Measurements from ENCODE around the gene SYNGR4.
"Not testable (repeated sequence)": the region's sequence is repeated elsewhere in the genome, so short reads cannot be mapped to it uniquely, and the experiment has no call there.

SYNGR4 gene

DNA sequence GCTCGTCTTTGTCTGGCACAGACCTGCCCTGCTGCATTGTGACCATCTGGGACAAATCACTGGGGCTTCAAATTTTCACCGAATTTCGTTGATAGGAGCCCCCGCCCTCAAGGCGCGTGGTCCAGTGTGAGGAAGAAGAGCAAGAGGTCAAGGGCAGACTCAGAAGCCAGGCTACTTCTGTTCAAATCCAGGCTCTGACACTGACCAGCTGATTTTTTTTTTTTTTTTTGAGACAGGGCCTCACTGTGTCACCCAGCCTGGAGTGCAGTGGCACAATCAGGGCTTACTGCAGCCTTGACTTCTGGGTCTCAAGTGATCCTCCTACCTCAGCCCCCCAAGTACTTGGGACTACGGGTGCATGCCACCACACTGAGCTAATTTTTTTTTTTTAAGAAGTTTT lies 7.2 kb downstream of the SYNGR4 start:
- DNase-seq, result no peak

GRCh38 chr19:48371771-48372170 lies 7.6 kb downstream of the SYNGR4 start:
- DNase-seq, result not testable (repeated sequence)

GRCh38 chr19:48372904-48373303 lies 8.7 kb downstream of the SYNGR4 start:
- DNase-seq, result peak in 4 of 51 donors; percentile 14 to 49 (median 30)

- no peak for DNase-seq
These were observed 9.4 kb downstream of the SYNGR4 start for GRCh38 chr19:48373567-48373966.

DNA sequence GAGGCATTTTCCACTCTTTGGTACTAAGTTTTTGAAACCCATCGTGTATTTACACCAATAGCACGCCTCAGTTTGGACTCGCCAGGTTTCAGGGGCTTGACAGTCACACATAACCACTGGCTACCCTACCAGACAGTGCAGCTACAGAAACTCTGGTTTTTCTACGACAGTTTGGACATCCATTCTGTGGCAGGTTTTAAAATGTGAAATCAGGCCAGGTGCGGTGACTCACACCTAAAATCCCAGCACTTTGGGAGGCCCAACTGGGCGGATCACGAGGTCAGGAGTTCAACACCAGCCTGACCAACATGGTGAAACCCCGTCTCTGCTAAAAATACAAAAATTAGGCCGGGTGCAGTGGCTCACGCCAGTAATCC lies 14.0 kb downstream of the SYNGR4 start:
- DNase-seq, result no peak

DNA sequence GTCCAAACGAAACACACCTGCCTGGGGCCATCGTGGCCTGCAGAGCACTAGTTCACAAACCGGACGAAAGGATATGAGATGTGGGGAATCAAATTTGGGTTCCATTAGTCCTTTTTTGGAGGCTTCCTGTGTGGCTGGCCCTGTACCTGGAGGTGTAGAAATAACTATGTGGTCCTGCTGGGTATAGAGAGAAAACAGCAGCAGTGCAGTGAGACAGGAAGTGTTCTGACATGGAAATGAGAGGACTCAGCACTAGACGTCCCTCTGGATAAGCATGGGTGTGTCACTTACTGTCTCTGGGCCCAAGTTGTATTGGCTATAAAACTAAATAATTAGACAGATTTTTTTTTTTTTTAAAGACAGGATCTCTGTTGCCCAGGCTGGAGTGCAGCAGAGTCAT lies 14.9 kb downstream of the SYNGR4 start:
- DNase-seq, result no peak

- no peak for DNase-seq
These were observed 17.2 kb downstream of the SYNGR4 start for GRCh38 chr19:48381178-48381950.

GRCh38 chr19:48382286-48382685 lies 18.1 kb downstream of the SYNGR4 start:
- no peak for DNase-seq

DNA sequence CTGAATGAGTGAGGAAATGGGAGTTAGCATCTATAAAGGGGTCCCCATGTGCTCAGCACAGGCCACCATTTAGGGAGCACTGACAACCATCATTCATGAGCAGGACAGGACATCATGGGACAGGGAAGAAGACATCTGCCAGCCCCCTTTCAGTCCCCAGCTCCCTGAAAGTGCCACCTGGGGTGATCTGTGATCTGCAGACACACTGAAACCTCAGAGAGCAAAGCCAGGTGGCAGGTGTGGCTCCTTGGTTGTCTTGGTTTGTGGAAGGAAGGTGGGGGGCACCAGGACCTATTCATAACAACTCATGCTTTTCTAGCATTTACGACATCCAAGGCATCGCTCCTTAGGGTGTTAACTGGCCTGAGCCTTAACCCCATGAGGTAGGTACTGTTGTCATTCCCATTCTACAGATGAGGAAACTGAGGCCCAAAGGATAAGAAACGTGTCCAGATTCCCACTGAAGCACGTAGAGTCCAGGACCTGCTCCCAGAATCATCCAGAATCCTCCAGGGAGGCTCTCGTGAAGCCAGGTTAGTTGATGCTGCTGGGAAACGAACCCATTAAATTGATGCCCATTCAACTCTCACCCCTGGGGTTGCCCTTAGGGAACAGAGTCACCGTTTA lies 21.4 kb downstream of the SYNGR4 start:
- no peak for DNase-seq

GRCh38 chr19:48386981-48387380 lies 22.8 kb downstream of the SYNGR4 start:
- no peak for DNase-seq

GRCh38 chr19:48390188-48391099 lies 26.3 kb downstream of the SYNGR4 start:
- DNase-seq, result peak in 40 of 51 donors; percentile 7 to 80 (median 40)

DNA sequence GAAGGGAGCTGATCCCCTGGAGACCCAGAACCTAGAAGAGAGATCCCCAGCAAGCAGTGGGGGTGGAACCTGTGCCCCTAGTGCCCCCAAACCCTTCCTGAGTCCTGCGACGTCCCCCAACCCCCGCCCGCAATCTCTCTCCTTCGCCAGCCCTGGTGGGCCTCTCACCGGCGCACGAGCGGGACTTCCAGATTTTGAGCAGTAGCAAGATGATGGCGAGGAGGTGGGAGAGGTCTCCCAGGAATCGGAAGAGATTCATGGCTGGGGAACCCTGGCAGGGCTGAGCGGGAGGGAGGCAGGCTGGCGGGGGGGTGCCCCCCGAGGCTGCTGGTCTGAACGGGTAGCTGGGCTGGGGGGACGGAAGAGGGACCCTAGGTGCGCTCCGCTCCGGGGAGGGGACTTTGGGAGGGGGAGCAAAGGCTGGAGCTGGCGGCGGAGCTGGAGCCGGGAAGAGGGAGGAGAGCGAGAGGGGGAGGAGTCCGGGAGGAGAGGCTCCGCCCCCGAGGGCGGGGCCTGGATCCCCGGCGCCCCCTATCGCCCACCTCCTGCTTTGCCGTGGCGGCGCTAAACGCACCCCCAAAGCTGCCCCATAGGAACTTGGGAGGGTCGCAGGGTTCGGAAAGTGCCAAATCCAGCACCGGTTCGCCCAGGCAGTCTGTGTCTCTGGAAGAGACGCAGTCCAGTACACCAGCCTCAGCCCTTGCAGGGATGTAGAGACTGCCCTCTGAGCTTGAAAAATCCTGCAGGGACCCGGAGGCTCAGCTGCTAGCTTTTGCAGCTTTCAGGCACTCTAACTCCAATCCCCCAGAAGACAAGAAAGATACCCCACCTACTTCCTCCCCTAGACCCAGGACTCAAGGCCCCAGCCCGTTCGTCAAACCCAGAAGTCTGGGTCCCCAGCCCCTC lies 27.2 kb downstream of the SYNGR4 start, which contains the start of gene KDELR1:
TSS of gene KDELR1 (minus strand) at position 452 of the 906 bp plus-strand sequence. CDS start at position 259, 193 bp downstream.
- peak; percentile 23 to 88 (median 68) for DNase-seq

- DNase-seq, result not testable (repeated sequence)
These were observed 27.8 kb downstream of the SYNGR4 start for GRCh38 chr19:48392006-48392344.

GRCh38 chr19:48392860-48393558 lies 28.8 kb downstream of the SYNGR4 start:
- DNase-seq, result no peak

DNA sequence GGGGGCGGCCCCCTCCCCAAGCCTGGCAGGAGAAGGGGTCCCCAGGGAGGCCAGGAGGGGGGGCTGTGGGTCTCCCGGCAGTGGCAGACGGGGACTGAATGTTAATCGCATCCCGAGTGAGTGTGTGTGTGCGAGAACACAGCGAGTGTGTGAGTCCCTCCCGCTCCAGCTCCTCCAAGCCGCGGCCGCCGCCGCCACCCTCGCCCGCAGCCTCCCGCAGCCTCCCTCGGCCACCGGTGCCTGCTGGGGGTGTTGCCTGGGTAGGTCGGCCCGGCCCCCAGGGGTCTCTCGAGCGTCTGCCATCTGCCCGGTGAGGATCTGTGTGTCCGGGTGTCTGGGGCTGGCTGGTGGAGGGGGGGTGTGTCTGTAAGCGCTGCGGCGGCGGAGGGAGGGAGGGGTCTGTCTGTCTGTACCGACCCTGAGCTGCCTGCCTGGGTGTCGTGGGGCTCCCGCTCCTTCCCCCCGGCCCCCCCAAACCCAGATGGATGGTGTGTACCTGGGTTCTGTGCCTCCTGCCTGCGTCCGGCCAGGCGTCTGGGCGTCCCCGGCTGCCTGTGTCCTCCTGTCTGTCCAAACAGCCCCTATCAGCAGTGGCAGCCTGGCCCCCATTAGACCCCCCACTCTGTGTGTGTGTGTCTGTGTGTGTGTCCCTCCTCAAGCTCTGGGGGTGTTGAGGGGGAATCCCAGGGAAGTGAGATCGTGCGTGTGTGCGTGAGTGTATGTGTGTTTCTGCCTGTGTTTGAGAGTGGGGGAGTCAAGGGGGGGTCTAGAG lies 29.6 kb downstream of the SYNGR4 start, which contains the start of gene GRIN2D:
TSS of gene GRIN2D (plus strand) at position 110 of the 772 bp plus-strand sequence. CDS start 4,725 bp downstream, outside the sequence.
- peak in 17 of 51 donors; percentile 3 to 43 (median 23) for DNase-seq

DNA sequence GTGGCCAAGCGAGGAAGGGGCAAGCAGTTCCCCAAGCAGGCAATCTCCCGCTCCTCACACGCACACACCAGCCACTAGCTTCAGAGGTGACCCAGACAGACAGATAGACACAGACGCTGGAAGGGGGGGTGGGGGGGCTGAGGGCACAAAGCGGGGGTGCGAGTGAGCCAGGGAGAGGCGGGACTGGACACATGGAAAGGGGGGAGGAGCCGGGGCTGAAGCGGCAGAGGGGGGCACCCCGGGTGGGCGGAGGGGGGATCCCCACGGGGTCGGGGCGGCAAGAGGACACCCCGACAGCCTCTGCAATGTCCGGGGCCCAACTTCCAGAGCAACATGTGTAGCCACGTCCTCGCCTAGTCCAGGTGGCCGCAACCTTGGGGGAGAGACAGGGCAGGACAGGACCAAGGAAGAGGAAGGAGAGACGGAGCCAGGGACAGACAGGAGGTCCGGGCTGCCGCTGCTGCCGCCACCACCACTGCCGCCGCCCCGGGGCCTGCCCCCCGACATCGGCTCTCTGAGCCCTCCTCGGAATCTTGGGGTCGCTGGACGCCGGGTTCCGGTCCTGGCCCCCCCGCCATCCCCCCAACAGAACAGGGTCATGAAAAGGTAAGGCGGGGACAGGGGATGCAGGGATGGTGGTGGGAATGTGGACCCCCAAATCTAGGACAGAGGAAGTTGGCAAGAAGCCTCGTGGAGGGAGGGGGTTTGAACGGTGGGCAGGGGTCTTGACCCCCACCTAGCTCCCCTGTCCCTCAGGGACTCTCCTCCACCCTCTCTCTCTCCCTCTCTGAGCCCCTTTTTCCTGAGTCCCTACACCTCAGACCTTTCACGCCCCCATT lies 30.4 kb downstream of the SYNGR4 start:
- peak in 3 of 51 donors; percentile 16 to 42 (median 27) for DNase-seq

- no peak for DNase-seq
These were observed 30.9 kb downstream of the SYNGR4 start for GRCh38 chr19:48395170-48395455.

GRCh38 chr19:48395499-48395898 lies 31.3 kb downstream of the SYNGR4 start:
- DNase-seq, result peak in 1 of 51 donors; percentile 4
